GM10847 (cell line): ENCODE data around the gene AANAT.

Experiments used
- POLR2A ChIP-seq: IDR thresholded peaks from 2 replicates; pipeline ENCODE4 v1.6.1; 2011; ENCODE audit not compliant: insufficient read length; ENCODE audit errors: extremely low read depth

Gene AANAT

GRCh38 chr17:76467366-76467765 is at the start of gene AANAT:
AANAT (plus strand) TSS chr17:76467603; CDS start chr17:76468747, 1,144 bp downstream.
- no peak for TF ChIP-seq POLR2A

- no peak for TF ChIP-seq POLR2A
Observed at GRCh38 chr17:76419576-76420260, 47.7 kb upstream of the AANAT start.

- no peak for TF ChIP-seq POLR2A
Observed at GRCh38 chr17:76420356-76421043, 46.9 kb upstream of the AANAT start.

GRCh38 chr17:76421044-76421407 is 46.4 kb upstream of the AANAT start:
- no peak for TF ChIP-seq POLR2A

GRCh38 chr17:76422406-76422805 is 45.0 kb upstream of the AANAT start:
- TF ChIP-seq POLR2A = no peak

GRCh38 chr17:76422860-76423259 is 44.5 kb upstream of the AANAT start:
- no peak for TF ChIP-seq POLR2A

GRCh38 chr17:76426853-76427252 is 40.5 kb upstream of the AANAT start:
- TF ChIP-seq POLR2A = no peak

- TF ChIP-seq POLR2A = no peak
Observed at GRCh38 chr17:76427501-76428231, 39.7 kb upstream of the AANAT start.

- TF ChIP-seq POLR2A = no peak
Observed at GRCh38 chr17:76428511-76428910, 38.9 kb upstream of the AANAT start.

- no peak for TF ChIP-seq POLR2A
Observed at GRCh38 chr17:76431509-76431908, 35.9 kb upstream of the AANAT start.

- TF ChIP-seq POLR2A = no peak
Observed at GRCh38 chr17:76432004-76432403, 35.4 kb upstream of the AANAT start.

- no peak for TF ChIP-seq POLR2A
Observed at GRCh38 chr17:76432712-76433336, 34.6 kb upstream of the AANAT start.

GRCh38 chr17:76433693-76434092 is 33.7 kb upstream of the AANAT start:
- no peak for TF ChIP-seq POLR2A

GRCh38 chr17:76434870-76435269 is 32.5 kb upstream of the AANAT start:
- no peak for TF ChIP-seq POLR2A

GRCh38 chr17:76435751-76436150 is 31.7 kb upstream of the AANAT start:
- no peak for TF ChIP-seq POLR2A
